Sigmoid colon (tissue), 7 donors: ENCODE measurements around the gene SATB2. TPM values are rescaled to one million over a fixed set of nuclear protein-coding genes. Genes with fewer than 3 reads are reported as not detected.

Experiments used
- DNase-seq: peaks from one replicate; pipeline ENCODE4 v3.0.0-alpha.2; 2019
- H3K27ac ChIP-seq, 4 donors: fragments of 200-600 bp; sonication (generic); one replicate each; pipeline ENCODE4 v1.5.1; 2016 to 2019; ENCODE audit warnings: mild to moderate bottlenecking in 1 of 4
- H3K27me3 ChIP-seq, 3 donors: fragments of 200-600 bp; sonication (generic); one replicate each; pipeline ENCODE4 v1.5.1; 2019; ENCODE audit warnings: mild to moderate bottlenecking in 1 of 3
- H3K36me3 ChIP-seq, 4 donors: fragments of 200-600 bp; sonication (generic); one replicate each; pipeline ENCODE4 v1.5.1; 2016 to 2019
- H3K4me1 ChIP-seq, 4 donors: fragments of 200-600 bp; sonication (generic); one replicate each; pipeline ENCODE4 v1.5.1; 2017 to 2019
- H3K4me3 ChIP-seq, 4 donors: fragments of 200-600 bp; sonication (generic); one replicate each; pipeline ENCODE4 v1.5.1; 2017 to 2019; ENCODE audit warnings: mild to moderate bottlenecking in 2 of 4, moderate library complexity in 1 of 4
- H3K9me3 ChIP-seq, 4 donors: fragments of 200-600 bp in 3 of 4; sonication (generic) in 3 of 4; one replicate each; pipeline versions ENCODE4 v1.5.1 to v1.6.1; 2013 to 2019
- EP300 ChIP-seq, 4 donors: sonication (generic); formaldehyde crosslinking; IDR thresholded peaks; one replicate each; pipeline ENCODE4 v1.6.1; 2017; ENCODE audit warnings: antibody characterized with exemption in 4 of 4
- POLR2A ChIP-seq, 2 donors: fragments of 450-650 bp; IDR thresholded peaks; one replicate each; pipeline ENCODE4 v1.6.1; 2016; ENCODE audit warnings: antibody characterized with exemption in 2 of 2, mild to moderate bottlenecking in 2 of 2, moderate library complexity in 2 of 2
- POLR2AphosphoS5 ChIP-seq, 4 donors: sonication (generic); formaldehyde crosslinking; IDR thresholded peaks; one replicate each; pipeline ENCODE4 v1.6.1; 2017; ENCODE audit warnings: antibody characterized with exemption in 4 of 4
- WGBS, 2 donors: extraction: QIAGEN DNeasy Blood & Tissue Kit; methylation state at CpG; one replicate each; pipeline ENCODE4 v1.1.7; 2013; 5-methylcytosine and 5-hydroxymethylcytosine counted together
- intact Hi-C: fragments of 100-400 bp; cut with DNase I; formaldehyde crosslinking; loops from one replicate; pipeline ENCODE4 v1.15.1; 2023
- polyA plus RNA-seq, 3 donors: library from polyadenylated mRNA; stranded (reverse); fragments of 200-250 nt; gene quantifications; one replicate each; pipeline ENCODE4 v1.2.3, GENCODE V29; 2013
- total RNA-seq, 4 donors: library from RNA; depleted of rRNA; stranded (reverse); fragments of >200 nt; gene quantifications; one replicate each; pipeline ENCODE4 v1.1.0, GENCODE V29; 2016
- TF ChIP-seq, protein P1 (sequence below), 4 experiments: fragments of 450-650 bp in 3 of 4; fragments of 200-600 bp in 1 of 4; IDR thresholded peaks; one replicate each; pipeline ENCODE4 v1.5.1; 2016 to 2019; ENCODE audit warnings: antibody characterized with exemption in 4 of 4, mild to moderate bottlenecking in 3 of 4, moderate library complexity in 2 of 4
- donor health status: healthy with polysubstance abuse.
- donor health status: Bipolar disorder and iron deficiency.
- donor health status: healthy.

Gene SATB2
- total and polyA plus RNA-seq, 7 donors: 0.95 to 43.7 (median 5.8) TPM

GRCh38 chr2:199430214-199430613, 27.5 kb downstream of the SATB2 start:
- Histone ChIP-seq H3K4me3 (no peak overlapping the region), H3K4me1 (no peaks in the 10 kb centered on the region), H3K36me3 (no peaks in the 10 kb centered on the region), H3K27ac (no peak overlapping the region), H3K9me3 (no peaks in the 10 kb centered on the region), H3K27me3 (no peaks in the 10 kb centered on the region)
- WGBS, 2 donors: 71 to 86% methylated on average over 3 of the region's 3 CpGs
- DNase-seq: no peak
- intact Hi-C loops: no loop called here
- TF ChIP-seq EP300 (IDR thresholded peaks at IDR 0.05) (no peak), POLR2AphosphoS5 (IDR thresholded peaks at IDR 0.05) (no peak), POLR2A (IDR thresholded peaks at IDR 0.05) (no peak)
- TF ChIP-seq, protein P1, sequence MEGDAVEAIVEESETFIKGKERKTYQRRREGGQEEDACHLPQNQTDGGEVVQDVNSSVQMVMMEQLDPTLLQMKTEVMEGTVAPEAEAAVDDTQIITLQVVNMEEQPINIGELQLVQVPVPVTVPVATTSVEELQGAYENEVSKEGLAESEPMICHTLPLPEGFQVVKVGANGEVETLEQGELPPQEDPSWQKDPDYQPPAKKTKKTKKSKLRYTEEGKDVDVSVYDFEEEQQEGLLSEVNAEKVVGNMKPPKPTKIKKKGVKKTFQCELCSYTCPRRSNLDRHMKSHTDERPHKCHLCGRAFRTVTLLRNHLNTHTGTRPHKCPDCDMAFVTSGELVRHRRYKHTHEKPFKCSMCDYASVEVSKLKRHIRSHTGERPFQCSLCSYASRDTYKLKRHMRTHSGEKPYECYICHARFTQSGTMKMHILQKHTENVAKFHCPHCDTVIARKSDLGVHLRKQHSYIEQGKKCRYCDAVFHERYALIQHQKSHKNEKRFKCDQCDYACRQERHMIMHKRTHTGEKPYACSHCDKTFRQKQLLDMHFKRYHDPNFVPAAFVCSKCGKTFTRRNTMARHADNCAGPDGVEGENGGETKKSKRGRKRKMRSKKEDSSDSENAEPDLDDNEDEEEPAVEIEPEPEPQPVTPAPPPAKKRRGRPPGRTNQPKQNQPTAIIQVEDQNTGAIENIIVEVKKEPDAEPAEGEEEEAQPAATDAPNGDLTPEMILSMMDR (IDR thresholded peaks at IDR 0.05): no peak

- Histone ChIP-seq H3K27me3 (no peaks in the 10 kb centered on the region), H3K27ac (no peak overlapping the region), H3K36me3 (no peaks in the 10 kb centered on the region), H3K4me3 (no peak overlapping the region), H3K9me3 (no peaks in the 10 kb centered on the region), H3K4me1 (no peaks in the 10 kb centered on the region)
- no peak for TF ChIP-seq EP300 (IDR thresholded peaks at IDR 0.05)
- TF ChIP-seq, protein P1 (IDR thresholded peaks at IDR 0.05): no peak
- TF ChIP-seq POLR2AphosphoS5 (IDR thresholded peaks at IDR 0.05): no peak
- TF ChIP-seq POLR2A (IDR thresholded peaks at IDR 0.05): no peak
- intact Hi-C loops: no loop called here
- no peak for DNase-seq
- WGBS, 2 donors: 83 to 93% methylated on average over 3 of the region's 3 CpGs
Observed at GRCh38 chr2:199428291-199428690, 29.4 kb downstream of the SATB2 start.

DNA sequence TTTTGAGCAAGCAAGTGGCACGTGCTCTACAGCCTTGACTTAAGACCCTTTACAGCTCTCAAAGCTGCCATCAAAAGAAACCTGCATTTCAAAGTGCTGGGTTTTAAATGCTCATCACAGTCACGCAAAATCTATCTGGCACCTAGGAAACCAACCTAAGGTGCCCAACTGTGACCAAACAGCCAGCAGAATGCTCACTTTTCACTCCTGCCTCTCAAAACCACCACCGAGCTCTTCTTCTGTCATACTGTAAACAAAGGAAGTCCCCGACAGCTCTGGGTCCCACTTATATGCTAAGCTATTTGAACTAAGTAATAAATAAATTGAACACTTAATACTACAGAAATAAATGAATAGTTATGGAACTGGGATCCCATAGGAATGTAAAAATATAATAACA, 33.6 kb downstream of the SATB2 start:
- intact Hi-C loops: no loop called here
- Histone ChIP-seq H3K9me3 (no peaks in the 10 kb centered on the region), H3K27me3 (no peaks in the 10 kb centered on the region), H3K4me1 (no peaks in the 10 kb centered on the region), H3K27ac (no peak overlapping the region), H3K4me3 (no peak overlapping the region), H3K36me3 (no peaks in the 10 kb centered on the region)
- TF ChIP-seq EP300 (IDR thresholded peaks at IDR 0.05) (no peak), POLR2AphosphoS5 (IDR thresholded peaks at IDR 0.05) (no peak), POLR2A (IDR thresholded peaks at IDR 0.05) (no peak)
- TF ChIP-seq, protein P1 (IDR thresholded peaks at IDR 0.05): no peak
- WGBS, 2 donors: 76 to 86% methylated on average over 4 of the region's 4 CpGs
- DNase-seq: no peak

DNA sequence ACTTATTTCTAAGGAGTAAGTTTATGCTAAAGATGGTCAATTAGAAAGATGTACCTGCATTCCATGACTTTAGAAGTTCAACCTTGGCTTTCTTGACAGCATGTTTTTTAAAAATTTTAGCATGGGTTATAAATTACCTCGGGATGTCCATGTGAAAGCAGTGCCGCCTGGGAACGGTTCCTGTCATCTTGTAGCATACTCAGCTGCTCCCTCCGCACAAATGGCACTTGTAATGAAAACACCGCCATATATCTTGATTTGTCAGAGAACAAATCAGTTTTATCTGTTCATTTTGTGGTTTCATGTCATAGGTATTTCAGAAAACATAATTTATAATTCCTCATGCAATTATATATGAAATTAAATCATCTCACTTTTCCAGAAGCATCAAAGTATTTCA, 38.3 kb downstream of the SATB2 start:
- no peak for TF ChIP-seq EP300 (IDR thresholded peaks at IDR 0.05)
- Histone ChIP-seq H3K36me3 (no peaks in the 10 kb centered on the region), H3K9me3 (no peaks in the 10 kb centered on the region), H3K27me3 (no peaks in the 10 kb centered on the region), H3K4me1 (no peaks in the 10 kb centered on the region), H3K27ac (no peak overlapping the region), H3K4me3 (no peak overlapping the region)
- WGBS, 2 donors: 80 to 85% methylated on average over 5 of the region's 5 CpGs
- intact Hi-C loops: no loop called here
- no peak for DNase-seq

- H3K4me3 ChIP-seq: no peak overlapping the region
- intact Hi-C loops: no loop called here
- no peaks in the 10 kb centered on the region for H3K36me3 ChIP-seq
- H3K27ac ChIP-seq: no peak overlapping the region
- H3K4me1 ChIP-seq: no peaks in the 10 kb centered on the region
- WGBS, 2 donors: 80 to 85% methylated on average over 7 of the region's 7 CpGs
- no peaks in the 10 kb centered on the region for H3K9me3 ChIP-seq
- DNase-seq: no peak
- H3K27me3 ChIP-seq: no peaks in the 10 kb centered on the region
- no peak for TF ChIP-seq POLR2A (IDR thresholded peaks at IDR 0.05)
- no peak for TF ChIP-seq POLR2AphosphoS5 (IDR thresholded peaks at IDR 0.05)
- no peak for TF ChIP-seq EP300 (IDR thresholded peaks at IDR 0.05)
- TF ChIP-seq, protein P1 (IDR thresholded peaks at IDR 0.05): no peak
Observed at GRCh38 chr2:199414465-199414864, 43.3 kb downstream of the SATB2 start.
